H1 (cell line): ENCODE data around the gene SCNN1A. TPM values are rescaled to one million over a fixed set of nuclear protein-coding genes. Genes with fewer than 3 reads are reported as not detected.
"Not testable (repeated sequence)": the region's sequence is repeated elsewhere in the genome, so short reads cannot be mapped to it uniquely, and the experiment has no call there.

ENCODE experiments used
- CTCF ChIA-PET: fragments of 300-600 bp; sonication (Branson Sonifier 250); formaldehyde crosslinking; loops from one replicate; lab custom pipeline; 2021; ENCODE audit not compliant: partially characterized antibody; lab: Charles Lee
- POLR2A ChIA-PET: fragments of 300-600 bp; sonication (Branson Sonifier 250); formaldehyde crosslinking; loops from one replicate; lab custom pipeline; 2021; ENCODE audit warnings: inconsistent platforms; ENCODE audit not compliant: partially characterized antibody; lab: Charles Lee
- DNase-seq, 2 experiments: peaks; one replicate each; pipeline versions ENCODE4 v3.0.0 to v3.0.0-alpha.2; 2010 to 2022; ENCODE audit warnings: low spot score in 2 of 2, low read depth in 1 of 2, mixed read lengths in 1 of 2
- FAIRE-seq: peaks from 2 replicates; lab custom pipeline; 2011; peaks lifted over from hg19 to GRCh38; lab: Jason Lieb, UNC
- H2AFZ ChIP-seq: 2 replicates; pipeline ENCODE4 v1.8.1; 2012; ENCODE audit warnings: low read length, inconsistent platforms
- H2AK5ac ChIP-seq: 2 replicates; pipeline ENCODE4 v1.6.1; 2013; ENCODE audit warnings: low read depth, low read length
- H2BK120ac ChIP-seq: replicated peaks from 2 replicates; pipeline ENCODE3; 2013; ENCODE audit warnings: low read depth, low read length, inconsistent platforms
- H2BK12ac ChIP-seq: 2 replicates; pipeline ENCODE4 v1.6.1; 2013; ENCODE audit warnings: low read depth, low read length
- H2BK15ac ChIP-seq: 2 replicates; pipeline ENCODE4 v1.6.1; 2013; ENCODE audit warnings: low read length
- H2BK20ac ChIP-seq: 2 replicates; pipeline ENCODE4 v1.6.1; 2013; ENCODE audit warnings: low read length
- H2BK5ac ChIP-seq: 2 replicates; pipeline ENCODE4 v1.6.1; 2013; ENCODE audit warnings: low read depth, low read length
- H3K14ac ChIP-seq: 2 replicates; pipeline ENCODE4 v1.6.1; 2013; ENCODE audit warnings: inconsistent platforms; ENCODE audit not compliant: insufficient read length
- H3K18ac ChIP-seq: 2 replicates; pipeline ENCODE4 v1.6.1; 2013; ENCODE audit warnings: low read length; ENCODE audit errors: extremely low read depth
- H3K23ac ChIP-seq: 2 replicates; pipeline ENCODE4 v1.6.1; 2013; ENCODE audit warnings: inconsistent platforms; ENCODE audit not compliant: insufficient read length
- H3K23me2 ChIP-seq: 2 replicates; pipeline ENCODE4 v1.6.1; 2013; ENCODE audit warnings: low read depth, low read length
- H3K27ac ChIP-seq: 2 replicates; pipeline ENCODE4 v1.6.1; 2011; ENCODE audit warnings: low read depth, low read length, inconsistent platforms
- H3K27me3 ChIP-seq, 4 experiments: replicated peaks in 1 of 4; 1 replicate in 1 of 4; 2 replicates in 3 of 4; pipeline versions ENCODE4 v1.6.1 to v1.8.1; 2011 to 2013; ENCODE audit warnings: low read length in 3 of 4, mild to moderate bottlenecking in 3 of 4, inconsistent platforms in 2 of 4, mixed read lengths in 2 of 4, moderate library complexity in 1 of 4; ENCODE audit not compliant: control insufficient read depth in 3 of 4, insufficient read depth in 3 of 4; ENCODE audit errors: extremely low read depth in 1 of 4
- H3K36me3 ChIP-seq, 4 experiments: 2 replicates each; pipeline versions ENCODE4 v1.6.1 to v1.8.1; 2011 to 2013; ENCODE audit warnings: mild to moderate bottlenecking in 4 of 4, low read length in 3 of 4, moderate library complexity in 2 of 4, control low read depth in 1 of 4, inconsistent platforms in 1 of 4; ENCODE audit not compliant: insufficient read depth in 4 of 4, control insufficient read depth in 2 of 4
- H3K4ac ChIP-seq: replicated peaks from 2 replicates; pipeline ENCODE3; 2013; ENCODE audit warnings: low read length, low read depth, mixed read lengths, inconsistent platforms; ENCODE audit not compliant: insufficient read length
- H3K4me1 ChIP-seq, 4 experiments: replicated peaks in 1 of 4; 1 replicate in 1 of 4; 2 replicates in 3 of 4; pipeline versions ENCODE4 v1.6.1 to v1.8.1; 2011 to 2013; ENCODE audit warnings: low read length in 3 of 4, inconsistent platforms in 2 of 4, mixed read lengths in 1 of 4; ENCODE audit not compliant: insufficient read depth in 4 of 4, control insufficient read depth in 3 of 4
- H3K4me2 ChIP-seq, 2 experiments: 2 replicates each; pipeline versions ENCODE4 v1.6.1 to v1.8.1; 2011 to 2013; ENCODE audit warnings: low read depth in 2 of 2, low read length in 2 of 2, control low read depth in 1 of 2, inconsistent platforms in 1 of 2, mild to moderate bottlenecking in 1 of 2; ENCODE audit not compliant: insufficient read depth in 1 of 2
- H3K4me3 ChIP-seq, 4 experiments: fragments of 200-600, 300-600 bp in 1 of 4; sonication (generic), shearing (Covaris generic), sonication (Bioruptor Twin) in 1 of 4; 2 replicates each; pipeline versions ENCODE4 v1.5.1 to v1.8.1; 2011 to 2016; ENCODE audit warnings: low read length in 4 of 4, low read depth in 3 of 4, control low read depth in 2 of 4, inconsistent platforms in 2 of 4, mild to moderate bottlenecking in 2 of 4, mixed read lengths in 1 of 4, moderate library complexity in 1 of 4; ENCODE audit not compliant: insufficient read depth in 2 of 4; ENCODE audit errors: extremely low read depth in 1 of 4
- H3K56ac ChIP-seq: replicated peaks from 2 replicates; pipeline ENCODE3; 2013; ENCODE audit warnings: low read depth, mild to moderate bottlenecking, mixed read lengths, low read length, inconsistent platforms; ENCODE audit not compliant: insufficient read length
- H3K79me1 ChIP-seq: 2 replicates; pipeline ENCODE4 v1.6.1; 2013; ENCODE audit warnings: low read depth, low read length, control low read depth
- H3K79me2 ChIP-seq, 2 experiments: 2 replicates each; pipeline versions ENCODE4 v1.6.1 to v1.8.1; 2012 to 2013; ENCODE audit warnings: low read length in 2 of 2, mild to moderate bottlenecking in 2 of 2, inconsistent platforms in 1 of 2; ENCODE audit not compliant: insufficient read depth in 2 of 2, control insufficient read depth in 1 of 2
- H3K9ac ChIP-seq, 4 experiments: replicated peaks in 1 of 4; 1 replicate in 1 of 4; 2 replicates in 3 of 4; pipeline versions ENCODE4 v1.6.1 to v1.8.1; 2011 to 2013; ENCODE audit warnings: low read depth in 3 of 4, low read length in 3 of 4, control low read depth in 2 of 4, mild to moderate bottlenecking in 2 of 4, moderate library complexity in 2 of 4, inconsistent platforms in 1 of 4; ENCODE audit errors: extremely low read depth in 1 of 4
- H3K9me3 ChIP-seq, 2 experiments: 2 replicates each; pipeline versions ENCODE4 v1.6.1 to v1.8.1; 2012 to 2013; ENCODE audit warnings: mild to moderate bottlenecking in 2 of 2, moderate library complexity in 2 of 2, control low read depth in 1 of 2, inconsistent platforms in 1 of 2, low read depth in 1 of 2, low read length in 1 of 2, mixed read lengths in 1 of 2; ENCODE audit not compliant: insufficient read depth in 2 of 2
- H4K20me1 ChIP-seq, 2 experiments: replicated peaks in 1 of 2; 2 replicates each; pipeline versions ENCODE3 to v1.8.1; 2011 to 2013; ENCODE audit warnings: inconsistent platforms in 2 of 2, low read length in 2 of 2, mild to moderate bottlenecking in 1 of 2; ENCODE audit not compliant: insufficient read depth in 2 of 2, control insufficient read depth in 1 of 2
- H4K5ac ChIP-seq: 2 replicates; pipeline ENCODE4 v1.6.1; 2013; ENCODE audit warnings: low read length, low read depth, mixed read lengths, inconsistent platforms; ENCODE audit not compliant: insufficient read length
- H4K8ac ChIP-seq: 2 replicates; pipeline ENCODE4 v1.8.0; 2013; ENCODE audit warnings: mild to moderate bottlenecking, moderate library complexity, low read length, inconsistent platforms; ENCODE audit not compliant: insufficient read depth; ENCODE audit errors: extremely low read depth
- H4K91ac ChIP-seq: replicated peaks from 2 replicates; pipeline ENCODE3; 2013; ENCODE audit warnings: low read length, mixed read lengths, inconsistent platforms; ENCODE audit not compliant: insufficient read length
- WGBS, 2 experiments: shearing (Covaris generic) in 1 of 2; methylation state at CpG; one replicate each; pipeline versions ENCODE4 v1.1.6 to v1.1.7; 2013 to 2015; ENCODE audit warnings: low lambda C conversion rate in 2 of 2, mixed read lengths in 2 of 2, inconsistent platforms in 1 of 2, low coverage in 1 of 2, missing lambda C conversion rate in 1 of 2; ENCODE audit not compliant: insufficient replicate concordance in 2 of 2, insufficient coverage in 1 of 2, insufficient read length in 1 of 2; ENCODE audit errors: extremely low coverage in 1 of 2, missing lambda C conversion rate in 1 of 2; 5-methylcytosine and 5-hydroxymethylcytosine counted together
- polyA plus RNA-seq, 7 experiments: library from polyadenylated mRNA; depleted of rRNA in 3 of 7; stranded (reverse) in 5 of 7; unstranded in 2 of 7; fragments of >200 nt in 5 of 7; fragments of 200-250 nt in 2 of 7; gene quantifications; 1 replicate in 5 of 7; 2 replicates in 1 of 7; 4 replicates in 1 of 7; pipeline versions ENCODE4 v1.2.1 to v1.2.3, GENCODE V29; 2011 to 2013; ENCODE audit warnings: missing spikeins in 2 of 7, mixed read lengths in 2 of 7
- total RNA-seq: library from RNA; stranded (reverse); fragmentation: NEBNext Ultra II Directional; extraction: Animal tissue kit (Norgen Biotek cat#: 25700); gene quantifications from 2 replicates; pipeline ENCODE4 v1.2.1, GENCODE V29; 2021

The SCNN1A gene
- total and polyA plus RNA-seq, 2 of the 8 experiments (the other 6 are each of a cell fraction or from before 2014, with no cell fraction given): 85.5 to 156 TPM

DNA sequence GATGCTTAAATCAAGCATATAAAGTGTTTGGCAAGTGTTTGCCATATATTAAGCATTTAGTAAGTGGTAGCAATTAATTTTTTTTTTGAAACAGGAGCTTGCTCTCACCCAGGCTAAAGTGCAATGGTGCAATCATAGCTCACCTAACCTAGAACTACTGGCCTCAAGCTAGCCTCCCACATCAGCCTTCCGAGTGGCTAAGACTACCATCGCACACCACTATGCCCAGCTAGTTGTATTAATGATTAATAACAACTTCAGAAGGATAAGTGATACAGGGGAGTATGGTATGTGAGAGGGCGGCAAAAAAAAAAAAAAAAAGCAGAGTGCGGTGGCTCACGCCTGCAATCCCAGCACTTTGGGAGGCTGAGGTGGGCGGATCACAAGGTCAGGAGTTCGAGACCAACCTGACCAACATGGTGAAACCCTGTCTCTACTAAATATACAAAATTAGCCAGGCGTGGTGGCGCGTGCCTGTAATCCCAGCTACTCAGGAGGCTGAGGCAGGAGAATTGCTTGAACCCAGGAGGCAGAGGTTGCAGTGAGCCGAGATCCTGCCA is 31.2 kb downstream of the SCNN1A start:
- not testable (repeated sequence) for H3K18ac ChIP-seq, H2BK120ac ChIP-seq, DNase-seq, H4K91ac ChIP-seq, H3K14ac ChIP-seq, H2AK5ac ChIP-seq, H3K4me3 ChIP-seq, H2BK12ac ChIP-seq, H2BK20ac ChIP-seq, H3K79me1 ChIP-seq, H3K4me2 ChIP-seq, H4K20me1 ChIP-seq, H4K8ac ChIP-seq, H3K9ac ChIP-seq, H2AFZ ChIP-seq, H2BK15ac ChIP-seq, H4K5ac ChIP-seq, H3K27ac ChIP-seq, FAIRE-seq, H3K9me3 ChIP-seq, H3K56ac ChIP-seq, H3K23ac ChIP-seq, H2BK5ac ChIP-seq, H3K27me3 ChIP-seq, H3K4ac ChIP-seq
- Histone ChIP-seq H3K4me1 (peaks cover 3 to 29% (median 19%) of the 10 kb centered on the region in 4 experiments), H3K36me3 (peaks cover 6 to 19% (median 14%) of the 10 kb centered on the region in 4 experiments; a peak in 6 of 8 replicates), H3K79me2 (peaks cover 10 to 29% of the 10 kb centered on the region in 2 experiments), H3K23me2 (peaks cover 16% of the 10 kb centered on the region)
- CTCF ChIA-PET: interaction anchor here (0.6 to 11.4 kb wide), 10 partner anchors 8 to 1066 kb away, joined by 3 to 109 read pairs (median 4); partner anchors contain the start of gene SCNN1A
- POLR2A ChIA-PET: interaction anchor here (1.0 to 17.1 kb wide), 5 partner anchors 11 to 99 kb away, joined by 3 to 286 read pairs (median 141); partner anchors contain the start of gene SCNN1A
- 97% methylated on average over 8 of the region's 11 CpGs; no CpG with 5 or more reads in 1 of the 2 experiments for WGBS, 2 experiments
